DOHH2 (cell line): ENCODE data around the gene ACSS3.

Experiments
- H3F3A ChIP-seq: fragments of 200-600 bp; sonication (generic), shearing (Covaris generic); 2 replicates; pipeline ENCODE4 v1.6.0; 2016; ENCODE audit warnings: antibody characterized with exemption, mild to moderate bottlenecking; ENCODE audit not compliant: control insufficient read depth, insufficient read depth
- H3K27ac ChIP-seq: fragments of 200-600 bp; sonication (generic); 2 replicates; pipeline ENCODE4 v1.5.1; 2014; ENCODE audit warnings: low read depth, mild to moderate bottlenecking, low read length, moderate library complexity
- H3K27me3 ChIP-seq: fragments of 200-600 bp; sonication (generic); 2 replicates; pipeline ENCODE4 v1.6.1; 2014; ENCODE audit warnings: mild to moderate bottlenecking, low read length, mixed read lengths; ENCODE audit not compliant: control insufficient read depth
- H3K36me3 ChIP-seq: fragments of 200-600 bp; sonication (generic); 2 replicates; pipeline ENCODE4 v1.6.1; 2014; ENCODE audit warnings: mild to moderate bottlenecking, low read length, moderate library complexity, mixed read lengths; ENCODE audit not compliant: control insufficient read depth
- H3K4me1 ChIP-seq: fragments of 200-600 bp; sonication (generic); 2 replicates; pipeline ENCODE4 v1.6.1; 2014; ENCODE audit warnings: mild to moderate bottlenecking, low read length, mixed read lengths; ENCODE audit not compliant: control insufficient read depth
- H3K4me2 ChIP-seq: fragments of 200-600 bp; sonication (generic); 2 replicates; pipeline ENCODE4 v1.6.0; 2014; ENCODE audit warnings: mild to moderate bottlenecking, low read length, moderate library complexity
- H3K4me3 ChIP-seq: fragments of 200-600 bp; sonication (generic); 2 replicates; pipeline ENCODE4 v1.5.1; 2014; ENCODE audit warnings: mild to moderate bottlenecking, low read length, mixed read lengths
- H3K79me2 ChIP-seq: fragments of 200-600 bp; sonication (generic); 2 replicates; pipeline ENCODE4 v1.6.1; 2014; ENCODE audit warnings: mild to moderate bottlenecking, low read length, mixed read lengths; ENCODE audit not compliant: control insufficient read depth
- H3K9me2 ChIP-seq: fragments of 200-600 bp; sonication (generic); replicated peaks from 2 replicates; pipeline ENCODE4 v1.6.1; 2014; ENCODE audit warnings: mild to moderate bottlenecking, low read length, mixed read lengths; ENCODE audit not compliant: control insufficient read depth
- H3K9me3 ChIP-seq: fragments of 200-600 bp; sonication (generic); 2 replicates; pipeline ENCODE4 v1.6.1; 2014; ENCODE audit warnings: antibody characterized with exemption, low read length, mixed read lengths; ENCODE audit not compliant: control insufficient read depth, insufficient read depth
- H4K20me1 ChIP-seq: fragments of 200-600 bp; sonication (generic); 2 replicates; pipeline ENCODE4 v1.6.0; 2014; ENCODE audit warnings: low read depth, mild to moderate bottlenecking, antibody characterized with exemption, low read length, moderate library complexity; ENCODE audit not compliant: control insufficient read depth, insufficient read depth
- CTCF ChIP-seq: fragments of 200-600 bp; sonication (generic); IDR thresholded peaks from one replicate; pipeline ENCODE4 v1.5.1; 2014; ENCODE audit warnings: antibody characterized with exemption, mild to moderate bottlenecking, low read depth, low read length; ENCODE audit not compliant: poor library complexity, severe bottlenecking
- EZH2phosphoT487 ChIP-seq: fragments of 200-600 bp; sonication (generic); IDR thresholded peaks from 2 replicates; pipeline ENCODE4 v1.6.1; 2017; ENCODE audit warnings: borderline replicate concordance, mild to moderate bottlenecking, antibody characterized with exemption, low read length, moderate library complexity, mixed read lengths

ACSS3 gene

GRCh38 chr12:81253360-81253759 lies 175.5 kb downstream of the ACSS3 start:
- H3K4me2 ChIP-seq: no peak overlapping the region
- H3K27ac ChIP-seq: no peak overlapping the region
- no peaks in the 10 kb centered on the region for H3K4me1 ChIP-seq
- H3K4me3 ChIP-seq: no peak overlapping the region
- H3K79me2 ChIP-seq: no peaks in the 10 kb centered on the region
- no peaks in the 10 kb centered on the region for H3F3A ChIP-seq
- H4K20me1 ChIP-seq: no peaks in the 10 kb centered on the region
- H3K9me3 ChIP-seq: no peaks in the 10 kb centered on the region
- no peaks in the 10 kb centered on the region for H3K27me3 ChIP-seq
- TF ChIP-seq EZH2phosphoT487 (no peak), CTCF (no peak)
- H3K36me3 ChIP-seq: no peaks in the 10 kb centered on the region
- no peaks in the 10 kb centered on the region for H3K9me2 ChIP-seq

- Histone ChIP-seq H3K4me1 (no peaks in the 10 kb centered on the region), H3F3A (no peaks in the 10 kb centered on the region), H3K4me3 (no peak overlapping the region), H3K79me2 (no peaks in the 10 kb centered on the region), H4K20me1 (no peaks in the 10 kb centered on the region), H3K9me3 (no peaks in the 10 kb centered on the region), H3K27ac (no peak overlapping the region), H3K27me3 (no peaks in the 10 kb centered on the region), H3K9me2 (no peaks in the 10 kb centered on the region), H3K4me2 (no peak overlapping the region), H3K36me3 (no peaks in the 10 kb centered on the region)
- no peak for TF ChIP-seq EZH2phosphoT487
- TF ChIP-seq CTCF: no peak
Measured at GRCh38 chr12:81255456-81255855, 177.6 kb downstream of the ACSS3 start.

- Histone ChIP-seq H4K20me1 (no peaks in the 10 kb centered on the region), H3F3A (no peaks in the 10 kb centered on the region), H3K36me3 (no peaks in the 10 kb centered on the region), H3K79me2 (no peaks in the 10 kb centered on the region), H3K27ac (no peak overlapping the region), H3K27me3 (no peaks in the 10 kb centered on the region), H3K4me2 (no peak overlapping the region), H3K9me2 (no peaks in the 10 kb centered on the region), H3K9me3 (no peaks in the 10 kb centered on the region), H3K4me1 (no peaks in the 10 kb centered on the region), H3K4me3 (no peak overlapping the region)
- TF ChIP-seq EZH2phosphoT487: no peak
- TF ChIP-seq CTCF: no peak
Measured at GRCh38 chr12:81255947-81256346, 178.1 kb downstream of the ACSS3 start.
